Prostate gland (tissue), 2 donors: Measurements from ENCODE around the gene KIF12. TPM values are rescaled to one million over a fixed set of nuclear protein-coding genes. Genes with fewer than 3 reads are reported as not detected.
A peak's percentile ranks its signal among the peaks of the same experiment; 100 is the strongest.

Source experiments
- DNase-seq: peaks from one replicate; pipeline ENCODE4 v3.0.0-alpha.2; 2019; ENCODE audit warnings: low spot score
- H3K27ac ChIP-seq, 2 donors: fragments of 200-600 bp; sonication (generic); 2 replicates each; pipeline ENCODE4 v1.5.1; 2017 to 2019
- H3K27me3 ChIP-seq: fragments of 200-600 bp; sonication (generic); replicated peaks from 2 replicates; pipeline ENCODE4 v1.5.1; 2019; ENCODE audit not compliant: insufficient read depth
- H3K36me3 ChIP-seq, 2 donors: fragments of 200-600 bp; sonication (generic); 1 replicate in 1 of 2; 2 replicates in 1 of 2; pipeline versions ENCODE4 v1.5.1 to v1.8.1; 2017 to 2019
- H3K4me1 ChIP-seq: fragments of 200-600 bp; sonication (generic); replicated peaks from 2 replicates; pipeline ENCODE4 v1.5.1; 2019
- H3K4me3 ChIP-seq, 2 donors: fragments of 200-600 bp; sonication (generic); 2 replicates each; pipeline ENCODE4 v1.5.1; 2017 to 2019
- H3K9me3 ChIP-seq: fragments of 200-600 bp; sonication (generic); 2 replicates; pipeline ENCODE4 v1.5.1; 2017
- CTCF ChIP-seq, 4 experiments: fragments of 200-600 bp in 2 of 4; fragments of 450-650 bp in 2 of 4; sonication (generic) in 2 of 4; IDR thresholded peaks; 1 replicate in 3 of 4; 2 replicates in 1 of 4; pipeline ENCODE4 v1.5.1; 2016 to 2019; ENCODE audit warnings: antibody characterized with exemption in 4 of 4, mild to moderate bottlenecking in 2 of 4, moderate library complexity in 2 of 4
- POLR2A ChIP-seq: fragments of 450-650 bp; IDR thresholded peaks from one replicate; pipeline ENCODE4 v1.6.1; 2016; ENCODE audit warnings: antibody characterized with exemption, mild to moderate bottlenecking
- POLR2AphosphoS5 ChIP-seq: sonication (generic); formaldehyde crosslinking; IDR thresholded peaks from one replicate; pipeline ENCODE4 v1.6.1; 2017; ENCODE audit warnings: antibody characterized with exemption
- WGBS: methylation state at CpG from one replicate; pipeline ENCODE4 v1.1.5; 2018; 5-methylcytosine and 5-hydroxymethylcytosine counted together
- intact Hi-C: fragments of 100-400 bp; cut with DNase I; formaldehyde crosslinking; loops from one replicate; pipeline ENCODE4 v1.14.2; 2022
- total RNA-seq, 2 donors: library from RNA; depleted of rRNA; stranded (reverse); fragments of >200 nt; gene quantifications; one replicate each; pipeline ENCODE4 v1.1.0, GENCODE V29; 2016

The KIF12 gene
- total RNA-seq, 2 donors from 2014 or later = 8.4 to 21.5 TPM

GRCh38 chr9:114075602-114076001, 23.5 kb downstream of the KIF12 start:
- H3K27ac ChIP-seq = no peak overlapping the region
- H3K4me3 ChIP-seq = no peak overlapping the region
- H3K4me1 ChIP-seq = peaks cover 3% of the 10 kb centered on the region
- 80% methylated on average over 4 of the region's 4 CpGs for WGBS
- no peaks in the 10 kb centered on the region for H3K27me3 ChIP-seq
- H3K36me3 ChIP-seq = no peaks in the 10 kb centered on the region
- DNase-seq = no peak
- intact Hi-C loops = no loop called here
- no peaks in the 10 kb centered on the region for H3K9me3 ChIP-seq
- TF ChIP-seq POLR2A (no peak), POLR2AphosphoS5 (no peak), CTCF (IDR thresholded peaks at IDR 0.05) (no peak)

- peak; percentile 84 for DNase-seq
- TF ChIP-seq POLR2A = no peak
- TF ChIP-seq POLR2AphosphoS5 = peak; percentile 83
- no peaks in the 10 kb centered on the region for H3K36me3 ChIP-seq
- H3K27ac ChIP-seq = peak overlapping the region; percentile 3 to 44
- WGBS = 38% methylated on average over 14 of the region's 14 CpGs
- peaks cover 3% of the 10 kb centered on the region for H3K4me1 ChIP-seq
- intact Hi-C loops = no loop called here
- no peaks in the 10 kb centered on the region for H3K27me3 ChIP-seq
- no peaks in the 10 kb centered on the region for H3K9me3 ChIP-seq
- no peak overlapping the region for H3K4me3 ChIP-seq
These were observed 26.6 kb downstream of the KIF12 start for GRCh38 chr9:114072184-114073140.

- Histone ChIP-seq H3K4me3 (no peak overlapping the region), H3K4me1 (peaks cover 3% of the 10 kb centered on the region), H3K27ac (peak overlapping the region in 1 of 2 donors; percentile 13), H3K9me3 (no peaks in the 10 kb centered on the region), H3K27me3 (no peaks in the 10 kb centered on the region), H3K36me3 (no peaks in the 10 kb centered on the region)
- TF ChIP-seq POLR2AphosphoS5 = no peak
- TF ChIP-seq POLR2A = no peak
- no peak for TF ChIP-seq CTCF (IDR thresholded peaks at IDR 0.05)
- 65% methylated on average over 7 of the region's 7 CpGs for WGBS
- intact Hi-C loops = no loop called here
- peak; percentile 33 for DNase-seq
These were observed 27.8 kb downstream of the KIF12 start for GRCh38 chr9:114071197-114071795.

- no peak overlapping the region for H3K4me3 ChIP-seq
- no peaks in the 10 kb centered on the region for H3K27me3 ChIP-seq
- no peaks in the 10 kb centered on the region for H3K36me3 ChIP-seq
- DNase-seq = no peak
- TF ChIP-seq POLR2AphosphoS5 (no peak), CTCF (IDR thresholded peaks at IDR 0.05) (no peak)
- 80% methylated on average over 17 of the region's 17 CpGs for WGBS
- H3K27ac ChIP-seq = no peak overlapping the region
- intact Hi-C loops = no loop called here
- peaks cover 3% of the 10 kb centered on the region for H3K4me1 ChIP-seq
- H3K9me3 ChIP-seq = no peaks in the 10 kb centered on the region
These were observed 28.6 kb downstream of the KIF12 start for GRCh38 chr9:114070188-114071103.
